Uterus (tissue), 2 donors: ENCODE measurements around the gene AIFM2.

ENCODE experiments used
- POLR2A ChIP-seq, 2 donors: fragments of 450-650 bp; IDR thresholded peaks; one replicate each; pipeline ENCODE4 v1.6.1; 2016; ENCODE audit warnings: antibody characterized with exemption in 2 of 2, mild to moderate bottlenecking in 1 of 2, moderate library complexity in 1 of 2
- TF ChIP-seq, protein P1 (sequence below), 4 experiments: fragments of 200-600 bp in 2 of 4; fragments of 450-650 bp in 2 of 4; sonication (generic) in 2 of 4; IDR thresholded peaks; one replicate each; pipeline ENCODE4 v1.5.1; 2016 to 2019; ENCODE audit warnings: antibody characterized with exemption in 4 of 4, mild to moderate bottlenecking in 2 of 4, moderate library complexity in 1 of 4

DNA sequence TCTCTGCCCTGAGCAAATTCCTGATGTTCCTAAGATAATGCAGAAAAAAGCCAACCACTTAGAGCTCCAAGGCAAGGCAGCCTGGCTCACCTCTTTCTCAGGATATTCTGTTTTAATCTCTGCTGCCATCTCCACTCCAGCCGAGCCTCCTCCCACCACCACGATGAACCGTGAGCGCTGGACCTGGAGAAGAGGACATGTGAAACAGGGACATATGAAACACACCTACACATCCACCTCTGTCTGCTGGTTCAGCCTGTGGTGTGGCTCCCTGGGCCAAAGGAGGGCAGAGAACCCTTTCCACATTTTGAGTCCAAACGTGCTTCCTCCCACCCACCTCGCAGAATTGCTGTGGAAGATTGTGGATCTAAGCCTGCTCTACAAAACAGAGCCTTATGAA lies 12.2 kb downstream of the AIFM2 start:
- no peak for TF ChIP-seq POLR2A (IDR thresholded peaks at IDR 0.05)
- TF ChIP-seq, protein P1, sequence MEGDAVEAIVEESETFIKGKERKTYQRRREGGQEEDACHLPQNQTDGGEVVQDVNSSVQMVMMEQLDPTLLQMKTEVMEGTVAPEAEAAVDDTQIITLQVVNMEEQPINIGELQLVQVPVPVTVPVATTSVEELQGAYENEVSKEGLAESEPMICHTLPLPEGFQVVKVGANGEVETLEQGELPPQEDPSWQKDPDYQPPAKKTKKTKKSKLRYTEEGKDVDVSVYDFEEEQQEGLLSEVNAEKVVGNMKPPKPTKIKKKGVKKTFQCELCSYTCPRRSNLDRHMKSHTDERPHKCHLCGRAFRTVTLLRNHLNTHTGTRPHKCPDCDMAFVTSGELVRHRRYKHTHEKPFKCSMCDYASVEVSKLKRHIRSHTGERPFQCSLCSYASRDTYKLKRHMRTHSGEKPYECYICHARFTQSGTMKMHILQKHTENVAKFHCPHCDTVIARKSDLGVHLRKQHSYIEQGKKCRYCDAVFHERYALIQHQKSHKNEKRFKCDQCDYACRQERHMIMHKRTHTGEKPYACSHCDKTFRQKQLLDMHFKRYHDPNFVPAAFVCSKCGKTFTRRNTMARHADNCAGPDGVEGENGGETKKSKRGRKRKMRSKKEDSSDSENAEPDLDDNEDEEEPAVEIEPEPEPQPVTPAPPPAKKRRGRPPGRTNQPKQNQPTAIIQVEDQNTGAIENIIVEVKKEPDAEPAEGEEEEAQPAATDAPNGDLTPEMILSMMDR (IDR thresholded peaks at IDR 0.05) = no peak
